Measurements from ENCODE around the gene ZBTB12. TPM values are rescaled to one million over a fixed set of nuclear protein-coding genes. Genes with fewer than 3 reads are reported as not detected.
A peak's percentile ranks its signal among the peaks of the same experiment; 100 is the strongest.

The ZBTB12 gene
- total RNA-seq, 2 donors from 2014 or later, result 25.4 to 29.9 TPM

- H3K36me3 Mint-ChIP-seq (ENCODE audit: low read depth), result peaks cover 24% of the 10 kb centered on the region
- Histone ChIP-seq H3K27ac (ENCODE audit: low read depth, low read length) (peak within 1 kb of the TSS; percentile 60), H3K4me3 (ENCODE audit: low read length) (peak within 1 kb of the TSS; percentile 88), H3K36me3 (ENCODE audit: control insufficient read depth, insufficient read depth, low read length) (peaks cover 31% of the 10 kb centered on the region), H3K27me3 (ENCODE audit: control insufficient read depth, insufficient read depth, low read length, poor library complexity, severe bottlenecking) (no peaks in the 10 kb centered on the region), H3K9me3 (ENCODE audit: control insufficient read depth, low read length) (no peaks in the 10 kb centered on the region), H3K4me1 (ENCODE audit: control insufficient read depth, insufficient read depth, low read length) (peaks cover 4% of the 10 kb centered on the region), H3K9ac (ENCODE audit: extremely low read depth, low read length, poor library complexity, severe bottlenecking) (peak within 1 kb of the TSS; percentile 70)
- peak within 1 kb of the TSS; percentile 93 for H3K27ac Mint-ChIP-seq
- DNase-seq, result peak; percentile 94
- TF ChIP-seq, protein P1, sequence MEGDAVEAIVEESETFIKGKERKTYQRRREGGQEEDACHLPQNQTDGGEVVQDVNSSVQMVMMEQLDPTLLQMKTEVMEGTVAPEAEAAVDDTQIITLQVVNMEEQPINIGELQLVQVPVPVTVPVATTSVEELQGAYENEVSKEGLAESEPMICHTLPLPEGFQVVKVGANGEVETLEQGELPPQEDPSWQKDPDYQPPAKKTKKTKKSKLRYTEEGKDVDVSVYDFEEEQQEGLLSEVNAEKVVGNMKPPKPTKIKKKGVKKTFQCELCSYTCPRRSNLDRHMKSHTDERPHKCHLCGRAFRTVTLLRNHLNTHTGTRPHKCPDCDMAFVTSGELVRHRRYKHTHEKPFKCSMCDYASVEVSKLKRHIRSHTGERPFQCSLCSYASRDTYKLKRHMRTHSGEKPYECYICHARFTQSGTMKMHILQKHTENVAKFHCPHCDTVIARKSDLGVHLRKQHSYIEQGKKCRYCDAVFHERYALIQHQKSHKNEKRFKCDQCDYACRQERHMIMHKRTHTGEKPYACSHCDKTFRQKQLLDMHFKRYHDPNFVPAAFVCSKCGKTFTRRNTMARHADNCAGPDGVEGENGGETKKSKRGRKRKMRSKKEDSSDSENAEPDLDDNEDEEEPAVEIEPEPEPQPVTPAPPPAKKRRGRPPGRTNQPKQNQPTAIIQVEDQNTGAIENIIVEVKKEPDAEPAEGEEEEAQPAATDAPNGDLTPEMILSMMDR (conservative IDR thresholded peaks at IDR 0.05), result no peak
- WGBS, 2 experiments (ENCODE audit: insufficient coverage in 1 of 2, insufficient read length in 1 of 2), result 0 to 1% methylated on average over 29 to 49 of the region's 49 CpGs
- H3K9me3 Mint-ChIP-seq, result no peaks in the 10 kb centered on the region
- peak within 1 kb of the TSS; percentile 93 for H3K4me3 Mint-ChIP-seq
- peaks cover 16% of the 10 kb centered on the region for H3K4me1 Mint-ChIP-seq
- H3K27me3 Mint-ChIP-seq (ENCODE audit: insufficient read depth), result no peaks in the 10 kb centered on the region
These were observed 4.1 kb downstream of the ZBTB12 start, which contains the start of gene EHMT2 for GRCh38 chr6:31897612-31898382. TSS of gene EHMT2 (minus strand) at chr6:31897698. CDS start at chr6:31897677, 21 bp downstream.

GRCh38 chr6:31896856-31897611, 4.9 kb downstream of the ZBTB12 start:
- Histone ChIP-seq H3K4me1 (ENCODE audit: control insufficient read depth, insufficient read depth, low read length) (peaks cover 4% of the 10 kb centered on the region), H3K27ac (ENCODE audit: low read depth, low read length) (peak overlapping the region; percentile 60), H3K4me3 (ENCODE audit: low read length) (peak overlapping the region; percentile 83), H3K27me3 (ENCODE audit: control insufficient read depth, insufficient read depth, low read length, poor library complexity, severe bottlenecking) (no peaks in the 10 kb centered on the region), H3K36me3 (ENCODE audit: control insufficient read depth, insufficient read depth, low read length) (peaks cover 39% of the 10 kb centered on the region), H3K9me3 (ENCODE audit: control insufficient read depth, low read length) (no peaks in the 10 kb centered on the region), H3K9ac (ENCODE audit: extremely low read depth, low read length, poor library complexity, severe bottlenecking) (peak overlapping the region; percentile 41)
- Mint-ChIP-seq H3K4me3 (peak overlapping the region; percentile 93), H3K27me3 (ENCODE audit: insufficient read depth) (no peaks in the 10 kb centered on the region), H3K36me3 (ENCODE audit: low read depth) (peaks cover 31% of the 10 kb centered on the region), H3K4me1 (peaks cover 12% of the 10 kb centered on the region), H3K27ac (no peak overlapping the region), H3K9me3 (no peaks in the 10 kb centered on the region)
- TF ChIP-seq, protein P1 (conservative IDR thresholded peaks at IDR 0.05), result no peak
- DNase-seq, result no peak
- WGBS, 2 experiments (ENCODE audit: insufficient coverage in 1 of 2, insufficient read length in 1 of 2), result 0 to 3% methylated on average over 8 to 52 of the region's 62 CpGs

DNA sequence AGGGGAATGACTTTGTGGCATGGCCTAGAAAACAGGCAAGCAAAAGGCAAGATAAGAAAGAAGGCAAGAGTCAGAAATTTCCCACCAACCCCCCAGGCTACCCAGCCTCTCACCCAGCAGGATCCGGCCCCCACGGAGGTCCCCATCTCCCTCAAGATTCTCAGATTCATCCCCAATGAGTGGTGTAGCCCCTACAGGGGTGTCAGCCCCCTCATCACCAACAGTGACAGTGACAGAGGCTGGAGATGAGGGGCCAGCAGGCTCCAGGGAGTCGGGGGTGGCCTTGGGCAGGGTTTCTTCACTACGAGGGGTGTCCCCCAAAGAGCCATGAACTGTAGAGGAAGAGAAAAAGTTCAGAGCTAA, 5.4 kb downstream of the ZBTB12 start:
- H3K36me3 Mint-ChIP-seq (ENCODE audit: low read depth), result peaks cover 36% of the 10 kb centered on the region
- H3K27ac Mint-ChIP-seq, result peak overlapping the region; percentile 55
- H3K4me1 ChIP-seq (ENCODE audit: control insufficient read depth, insufficient read depth, low read length), result peaks cover 4% of the 10 kb centered on the region
- H3K9me3 Mint-ChIP-seq, result no peaks in the 10 kb centered on the region
- H3K27me3 ChIP-seq (ENCODE audit: control insufficient read depth, insufficient read depth, low read length, poor library complexity, severe bottlenecking), result no peaks in the 10 kb centered on the region
- peaks cover 43% of the 10 kb centered on the region for H3K36me3 ChIP-seq (ENCODE audit: control insufficient read depth, insufficient read depth, low read length)
- H3K9me3 ChIP-seq (ENCODE audit: control insufficient read depth, low read length), result no peaks in the 10 kb centered on the region
- H3K27me3 Mint-ChIP-seq (ENCODE audit: insufficient read depth), result no peaks in the 10 kb centered on the region
- 67% methylated on average over 4 of the region's 4 CpGs; no CpG with 5 or more reads in 1 of the 2 experiments for WGBS, 2 experiments (ENCODE audit: insufficient coverage in 1 of 2, insufficient read length in 1 of 2)
- peak overlapping the region; percentile 83 for H3K4me3 ChIP-seq (ENCODE audit: low read length)
- no peak for DNase-seq
- no peak overlapping the region for H3K27ac ChIP-seq (ENCODE audit: low read depth, low read length)
- H3K4me3 Mint-ChIP-seq, result peak overlapping the region; percentile 93
- TF ChIP-seq, protein P1 (conservative IDR thresholded peaks at IDR 0.05), result no peak
- H3K9ac ChIP-seq (ENCODE audit: extremely low read depth, low read length, poor library complexity, severe bottlenecking), result peak overlapping the region; percentile 41
- H3K4me1 Mint-ChIP-seq, result peaks cover 12% of the 10 kb centered on the region
